ENCODE measurements around the gene BLNK. TPM values are rescaled to one million over a fixed set of nuclear protein-coding genes. Genes with fewer than 3 reads are reported as not detected.

The BLNK gene
- total RNA-seq, 6 experiments from 2014 or later = 9.9 to 47.7 (median 20.9) TPM

DNA sequence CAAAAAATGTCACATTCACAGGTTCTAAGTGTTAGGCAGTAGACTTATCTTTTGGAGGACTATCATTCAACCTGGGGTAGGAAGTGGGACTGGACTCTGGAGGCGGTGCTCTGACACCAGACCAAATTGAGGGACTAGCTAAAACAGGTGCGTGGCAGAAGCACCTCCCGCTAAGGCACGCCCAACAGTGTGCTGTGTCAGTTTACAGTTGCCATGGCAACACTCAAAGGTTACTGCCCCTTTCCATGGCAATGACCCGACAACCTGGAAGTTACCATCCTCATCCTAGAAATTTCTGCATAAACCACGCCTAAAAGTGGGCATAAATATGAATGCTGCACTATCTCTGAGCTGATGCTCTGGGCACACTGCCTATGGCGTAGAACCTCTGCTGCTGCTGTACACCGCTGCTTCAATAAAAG is 14.0 kb upstream of the BLNK start:
- H3K4me1 ChIP-seq = peaks cover 0 to 52% (median 23%) of the 10 kb centered on the region in 4 donors
- H3K4me3 ChIP-seq = no peak overlapping the region
- ATAC-seq (peak; percentile 81 to 92 (median 86)), DNase-seq (peak; percentile 82 to 85 (median 84))
- H3K36me3 ChIP-seq = no peaks in the 10 kb centered on the region
- no peaks in the 10 kb centered on the region for H3K27me3 ChIP-seq
- H3K27ac ChIP-seq = peak overlapping the region; percentile 41 to 90 (median 63)
- intact Hi-C loops (cut with DNase I) = no loop called here
- TF ChIP-seq POLR2A (IDR thresholded peaks at IDR 0.05) = peak; percentile 55
- TF ChIP-seq, protein P1, sequence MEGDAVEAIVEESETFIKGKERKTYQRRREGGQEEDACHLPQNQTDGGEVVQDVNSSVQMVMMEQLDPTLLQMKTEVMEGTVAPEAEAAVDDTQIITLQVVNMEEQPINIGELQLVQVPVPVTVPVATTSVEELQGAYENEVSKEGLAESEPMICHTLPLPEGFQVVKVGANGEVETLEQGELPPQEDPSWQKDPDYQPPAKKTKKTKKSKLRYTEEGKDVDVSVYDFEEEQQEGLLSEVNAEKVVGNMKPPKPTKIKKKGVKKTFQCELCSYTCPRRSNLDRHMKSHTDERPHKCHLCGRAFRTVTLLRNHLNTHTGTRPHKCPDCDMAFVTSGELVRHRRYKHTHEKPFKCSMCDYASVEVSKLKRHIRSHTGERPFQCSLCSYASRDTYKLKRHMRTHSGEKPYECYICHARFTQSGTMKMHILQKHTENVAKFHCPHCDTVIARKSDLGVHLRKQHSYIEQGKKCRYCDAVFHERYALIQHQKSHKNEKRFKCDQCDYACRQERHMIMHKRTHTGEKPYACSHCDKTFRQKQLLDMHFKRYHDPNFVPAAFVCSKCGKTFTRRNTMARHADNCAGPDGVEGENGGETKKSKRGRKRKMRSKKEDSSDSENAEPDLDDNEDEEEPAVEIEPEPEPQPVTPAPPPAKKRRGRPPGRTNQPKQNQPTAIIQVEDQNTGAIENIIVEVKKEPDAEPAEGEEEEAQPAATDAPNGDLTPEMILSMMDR (IDR thresholded peaks at IDR 0.05) = no peak
- no peaks in the 10 kb centered on the region for H3K9me3 ChIP-seq
- WGBS (ENCODE audit: insufficient coverage, low coverage, low lambda C conversion rate, missing lambda C conversion rate) = 38% methylated on average over 3 of the region's 8 CpGs

GRCh38 chr10:96283756-96284155 is 12.4 kb upstream of the BLNK start:
- intact Hi-C loops (cut with DNase I) = no loop called here
- Histone ChIP-seq H3K4me1 (peaks cover 0 to 51% (median 23%) of the 10 kb centered on the region in 4 donors), H3K9me3 (no peaks in the 10 kb centered on the region), H3K27me3 (no peaks in the 10 kb centered on the region), H3K4me3 (no peak overlapping the region), H3K36me3 (no peaks in the 10 kb centered on the region), H3K27ac (peak overlapping the region; percentile 49 to 77 (median 72))
- TF ChIP-seq, protein P1 (IDR thresholded peaks at IDR 0.05) = no peak
- no peak for TF ChIP-seq POLR2A (IDR thresholded peaks at IDR 0.05)
- 85% methylated on average over 6 of the region's 6 CpGs for WGBS (ENCODE audit: insufficient coverage, low coverage, low lambda C conversion rate, missing lambda C conversion rate)
- ATAC-seq (no peak), DNase-seq (no peak)

DNA sequence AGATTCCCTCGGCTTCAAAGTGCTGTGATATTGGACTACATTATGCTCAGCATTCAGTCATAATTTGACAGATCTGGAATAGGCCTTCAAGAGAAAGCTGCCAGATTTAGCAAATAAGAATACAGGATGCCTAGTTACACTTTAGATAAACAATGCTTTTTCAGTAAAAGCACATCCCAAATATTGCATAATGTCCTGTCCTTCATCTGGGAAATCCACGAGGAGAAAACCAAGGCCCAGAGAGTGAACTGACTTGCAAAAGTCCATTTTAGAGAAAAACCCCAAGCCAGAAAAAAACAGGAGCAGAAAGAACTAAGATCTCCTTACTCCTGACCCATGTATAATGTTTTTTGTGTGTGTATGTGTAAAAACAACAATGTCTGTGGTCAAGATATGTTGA is 12.0 kb upstream of the BLNK start:
- Histone ChIP-seq H3K4me3 (no peak overlapping the region), H3K36me3 (no peaks in the 10 kb centered on the region), H3K27me3 (no peaks in the 10 kb centered on the region), H3K27ac (peak overlapping the region; percentile 49 to 77 (median 72)), H3K4me1 (peaks cover 0 to 47% (median 22%) of the 10 kb centered on the region in 4 donors), H3K9me3 (no peaks in the 10 kb centered on the region)
- intact Hi-C loops (cut with DNase I) = no loop called here
- 39% methylated on average over 2 of the region's 2 CpGs for WGBS (ENCODE audit: insufficient coverage, low coverage, low lambda C conversion rate, missing lambda C conversion rate)
- ATAC-seq (peak in 3 of 4 donors; percentile 9 to 47 (median 25)), DNase-seq (no peak)
- TF ChIP-seq, protein P1 (IDR thresholded peaks at IDR 0.05) = no peak
- TF ChIP-seq POLR2A (IDR thresholded peaks at IDR 0.05) = no peak

- no peaks in the 10 kb centered on the region for H3K9me3 ChIP-seq
- no peak for TF ChIP-seq POLR2A (IDR thresholded peaks at IDR 0.05)
- TF ChIP-seq, protein P1 (IDR thresholded peaks at IDR 0.05) = no peak
- no peak overlapping the region for H3K4me3 ChIP-seq
- H3K4me1 ChIP-seq = peaks cover 0 to 36% (median 15%) of the 10 kb centered on the region in 4 donors
- H3K36me3 ChIP-seq = no peaks in the 10 kb centered on the region
- H3K27ac ChIP-seq = no peak overlapping the region
- intact Hi-C loops (cut with DNase I) = no loop called here
- ATAC-seq = peak in 2 of 4 donors; percentile 26 to 35
- H3K27me3 ChIP-seq = no peaks in the 10 kb centered on the region
- WGBS (ENCODE audit: insufficient coverage, low coverage, low lambda C conversion rate, missing lambda C conversion rate) = 40% methylated on average over 3 of the region's 3 CpGs
- no peak for DNase-seq
Measured at GRCh38 chr10:96281444-96282029, 10.2 kb upstream of the BLNK start.
